BE2C (cell line): ENCODE data around the gene CXCL17.

Experiments used
- DNase-seq: peaks from one replicate; pipeline ENCODE4 v3.0.0-alpha.2; 2020
- H3K27me3 ChIP-seq: fragments of 250-450 bp; sonication (Bioruptor Pico); 2 replicates; pipeline ENCODE4 v1.5.1; 2020; ENCODE audit warnings: mild to moderate bottlenecking
- H3K36me3 ChIP-seq: fragments of 250-450 bp; sonication (Bioruptor Pico); 2 replicates; pipeline ENCODE4 v1.5.1; 2020; ENCODE audit warnings: mild to moderate bottlenecking
- H3K4me1 ChIP-seq: fragments of 250-450 bp; sonication (Bioruptor Pico); 2 replicates; pipeline ENCODE4 v1.5.1; 2020
- H3K4me3 ChIP-seq: 2 replicates; pipeline ENCODE4 v1.5.1; 2011; ENCODE audit warnings: low read depth, low read length
- H3K9me3 ChIP-seq: fragments of 250-450 bp; sonication (Bioruptor Pico); 2 replicates; pipeline ENCODE4 v1.5.1; 2020
- TF ChIP-seq, protein P1 (sequence below): IDR thresholded peaks from 2 replicates; pipeline ENCODE4 v1.5.1; 2012; ENCODE audit warnings: mild to moderate bottlenecking, low read depth, low read length

CXCL17 gene

DNA sequence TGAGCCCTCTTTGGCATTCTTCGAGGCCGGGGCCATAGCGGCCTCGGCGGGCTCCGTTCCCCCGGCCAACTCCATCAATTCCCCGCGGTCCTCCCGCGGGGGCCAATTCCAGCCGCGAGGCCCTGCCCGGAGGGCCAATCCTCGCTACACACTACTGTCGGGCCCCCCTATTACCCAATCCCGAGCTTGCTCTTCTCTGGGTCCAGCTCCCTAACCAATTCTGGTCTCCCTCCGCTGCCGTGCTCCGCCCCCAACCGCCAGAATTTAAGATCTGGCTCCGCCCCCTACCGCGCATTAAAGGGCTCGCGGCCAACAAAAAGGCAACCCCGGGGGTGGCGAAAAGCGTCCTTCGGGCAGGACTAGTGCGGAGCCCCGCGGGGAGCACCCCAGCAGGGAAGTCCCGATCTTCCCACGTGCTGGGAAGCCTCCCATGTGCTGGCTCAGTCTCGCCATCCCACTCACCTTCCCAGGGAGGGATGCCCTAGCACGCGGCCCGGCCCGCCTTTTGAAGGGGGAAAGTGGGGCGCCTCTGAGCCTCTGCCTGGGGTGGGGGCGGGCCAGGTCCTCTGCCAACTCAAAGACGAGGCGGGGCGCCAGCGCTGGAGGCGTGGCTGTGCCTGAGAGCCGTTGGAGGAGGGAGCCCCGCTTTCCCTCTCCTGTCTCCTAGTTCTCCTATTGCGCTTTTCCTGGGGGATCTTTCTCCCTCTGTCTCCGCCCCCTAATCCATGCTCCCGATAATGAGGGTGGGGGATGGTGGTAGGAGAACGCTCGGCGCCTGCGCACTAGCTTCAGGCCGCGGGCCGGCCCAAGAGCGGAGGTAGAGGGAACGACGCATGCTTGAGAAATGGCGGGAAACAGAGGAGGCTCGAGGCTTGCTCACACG, 19.0 kb downstream of the CXCL17 start:
- DNase-seq, result peak; percentile 90
- no peaks in the 10 kb centered on the region; the same call in 1 of the 2 replicates for H3K9me3 ChIP-seq
- H3K36me3 ChIP-seq, result no peaks in the 10 kb centered on the region
- no peaks in the 10 kb centered on the region for H3K4me1 ChIP-seq
- no peaks in the 10 kb centered on the region for H3K27me3 ChIP-seq
- TF ChIP-seq, protein P1, sequence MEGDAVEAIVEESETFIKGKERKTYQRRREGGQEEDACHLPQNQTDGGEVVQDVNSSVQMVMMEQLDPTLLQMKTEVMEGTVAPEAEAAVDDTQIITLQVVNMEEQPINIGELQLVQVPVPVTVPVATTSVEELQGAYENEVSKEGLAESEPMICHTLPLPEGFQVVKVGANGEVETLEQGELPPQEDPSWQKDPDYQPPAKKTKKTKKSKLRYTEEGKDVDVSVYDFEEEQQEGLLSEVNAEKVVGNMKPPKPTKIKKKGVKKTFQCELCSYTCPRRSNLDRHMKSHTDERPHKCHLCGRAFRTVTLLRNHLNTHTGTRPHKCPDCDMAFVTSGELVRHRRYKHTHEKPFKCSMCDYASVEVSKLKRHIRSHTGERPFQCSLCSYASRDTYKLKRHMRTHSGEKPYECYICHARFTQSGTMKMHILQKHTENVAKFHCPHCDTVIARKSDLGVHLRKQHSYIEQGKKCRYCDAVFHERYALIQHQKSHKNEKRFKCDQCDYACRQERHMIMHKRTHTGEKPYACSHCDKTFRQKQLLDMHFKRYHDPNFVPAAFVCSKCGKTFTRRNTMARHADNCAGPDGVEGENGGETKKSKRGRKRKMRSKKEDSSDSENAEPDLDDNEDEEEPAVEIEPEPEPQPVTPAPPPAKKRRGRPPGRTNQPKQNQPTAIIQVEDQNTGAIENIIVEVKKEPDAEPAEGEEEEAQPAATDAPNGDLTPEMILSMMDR, result no peak
- peak overlapping the region; percentile 72 for H3K4me3 ChIP-seq

DNA sequence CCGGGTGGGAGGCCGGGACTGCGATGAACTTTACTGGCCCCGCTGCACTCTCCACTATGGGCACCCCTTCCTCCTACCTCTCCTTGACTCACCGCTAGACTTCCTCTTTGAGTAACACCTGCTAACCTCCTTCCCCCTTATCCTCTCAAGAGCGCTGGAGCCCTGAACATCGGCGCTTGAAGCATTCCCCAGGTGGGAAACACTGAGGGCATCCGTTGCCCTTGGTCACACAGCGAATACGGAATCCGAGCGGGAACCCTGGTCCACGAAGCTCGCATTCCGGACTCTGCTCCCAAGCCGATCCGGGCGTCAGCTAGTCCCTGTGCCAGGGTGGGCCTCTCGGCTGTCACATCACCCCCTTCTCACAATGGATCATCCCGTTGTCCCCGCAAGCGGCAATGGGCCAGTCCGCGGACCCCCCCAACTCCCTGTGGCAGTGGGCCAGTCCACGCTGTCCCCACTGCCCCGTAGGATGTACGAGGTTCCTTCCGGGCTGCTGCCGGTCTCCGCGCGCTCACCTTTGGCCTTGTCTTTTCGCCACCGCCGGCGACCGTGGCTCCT, 19.8 kb downstream of the CXCL17 start:
- TF ChIP-seq, protein P1, result no peak
- Histone ChIP-seq H3K27me3 (no peaks in the 10 kb centered on the region), H3K9me3 (no peaks in the 10 kb centered on the region; the same call in 1 of the 2 replicates), H3K36me3 (no peaks in the 10 kb centered on the region), H3K4me3 (peak overlapping the region; percentile 72), H3K4me1 (no peaks in the 10 kb centered on the region)
- no peak for DNase-seq

DNA sequence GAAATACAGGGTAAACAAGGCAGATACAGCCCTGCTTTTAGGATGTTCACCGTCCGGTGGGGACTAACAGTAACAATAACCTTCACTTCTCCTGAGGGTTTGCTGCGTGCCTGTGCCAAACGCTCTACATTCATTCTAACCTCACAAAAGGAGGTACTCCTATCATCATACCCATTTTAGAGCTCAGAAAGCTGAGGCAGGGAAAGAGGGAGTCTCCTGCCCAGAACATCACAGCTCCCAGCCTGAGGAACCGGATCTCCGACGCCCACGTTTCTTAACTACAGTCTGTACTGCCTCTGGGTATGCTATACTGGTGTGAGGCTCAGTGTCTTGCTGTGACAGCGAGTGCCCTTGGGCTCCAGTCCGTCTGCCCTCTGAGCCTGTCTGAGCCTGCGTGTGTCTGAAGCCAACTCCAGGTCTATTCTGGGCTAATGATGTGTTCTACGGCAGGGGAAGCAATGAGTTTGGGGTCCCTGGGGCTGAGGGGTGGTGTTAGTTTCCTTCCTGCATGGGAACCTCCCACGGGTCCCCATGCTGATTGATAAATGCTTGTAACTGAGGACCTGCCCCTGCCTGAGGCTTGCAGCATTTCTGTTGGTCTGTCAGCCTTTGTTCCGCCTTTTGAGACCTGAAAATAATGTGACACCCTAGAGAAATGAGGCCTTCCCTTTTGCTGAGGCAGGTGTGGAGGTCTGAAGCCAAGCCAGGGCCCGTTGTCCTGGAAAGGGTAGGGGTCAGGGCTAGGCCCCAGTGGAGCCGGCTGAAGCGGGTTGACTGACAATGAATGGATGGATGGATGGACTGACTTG, 20.4 kb downstream of the CXCL17 start:
- TF ChIP-seq, protein P1, result no peak
- no peaks in the 10 kb centered on the region for H3K27me3 ChIP-seq
- no peak for DNase-seq
- peak overlapping the region; percentile 72 for H3K4me3 ChIP-seq
- no peaks in the 10 kb centered on the region for H3K4me1 ChIP-seq
- H3K36me3 ChIP-seq, result no peaks in the 10 kb centered on the region
- no peaks in the 10 kb centered on the region; the same call in 1 of the 2 replicates for H3K9me3 ChIP-seq

DNA sequence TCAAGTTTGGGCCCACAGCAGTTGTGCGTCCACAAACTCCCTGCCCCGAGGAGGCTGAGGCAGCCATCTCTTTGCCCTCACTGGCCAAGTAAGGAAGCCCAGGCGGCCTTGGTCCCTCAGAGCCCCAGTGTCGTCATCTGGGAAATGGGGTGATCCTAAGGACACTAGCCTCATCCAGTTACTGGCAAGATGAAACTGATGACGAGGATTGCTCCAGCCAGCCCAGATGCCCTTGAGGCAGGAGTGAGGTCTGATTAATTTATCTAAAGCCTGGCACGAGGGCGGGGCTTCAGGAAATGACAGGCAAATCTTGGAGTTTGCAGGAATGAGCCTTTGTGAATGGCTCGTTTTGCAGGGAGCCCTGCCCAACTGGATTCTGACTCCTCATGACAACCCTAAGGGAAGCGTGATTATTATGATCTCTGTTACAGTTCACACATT, 21.1 kb downstream of the CXCL17 start:
- DNase-seq, result no peak
- Histone ChIP-seq H3K27me3 (no peaks in the 10 kb centered on the region), H3K4me3 (no peak overlapping the region), H3K36me3 (no peaks in the 10 kb centered on the region), H3K9me3 (no peaks in the 10 kb centered on the region; the same call in 1 of the 2 replicates), H3K4me1 (no peaks in the 10 kb centered on the region)
- TF ChIP-seq, protein P1, result no peak

DNA sequence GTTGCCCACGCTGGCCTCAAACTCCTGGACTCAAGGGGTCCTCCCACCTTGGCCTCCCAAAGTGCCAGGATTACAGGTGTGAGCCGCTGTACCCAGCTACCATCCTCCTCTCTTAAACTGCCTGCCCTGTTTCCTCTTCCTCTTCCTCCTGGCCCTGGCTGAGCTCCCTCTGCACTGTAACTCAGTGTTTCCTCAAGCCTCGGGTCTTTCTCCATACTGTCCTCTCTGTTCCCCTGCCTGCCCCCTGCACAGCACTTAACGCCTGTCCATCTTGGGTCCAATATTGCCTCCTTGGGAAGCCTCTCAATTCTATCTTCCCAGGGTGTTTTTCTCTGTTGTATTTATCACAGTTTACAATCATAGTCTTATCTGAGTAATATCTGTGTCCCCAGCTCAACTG, 21.6 kb downstream of the CXCL17 start:
- Histone ChIP-seq H3K36me3 (no peaks in the 10 kb centered on the region), H3K4me3 (no peak overlapping the region), H3K27me3 (no peaks in the 10 kb centered on the region), H3K9me3 (no peaks in the 10 kb centered on the region; the same call in 1 of the 2 replicates), H3K4me1 (no peaks in the 10 kb centered on the region)
- TF ChIP-seq, protein P1, result no peak
- DNase-seq, result no peak
